ENCODE measurements around the gene DNER.

The DNER gene

DNA sequence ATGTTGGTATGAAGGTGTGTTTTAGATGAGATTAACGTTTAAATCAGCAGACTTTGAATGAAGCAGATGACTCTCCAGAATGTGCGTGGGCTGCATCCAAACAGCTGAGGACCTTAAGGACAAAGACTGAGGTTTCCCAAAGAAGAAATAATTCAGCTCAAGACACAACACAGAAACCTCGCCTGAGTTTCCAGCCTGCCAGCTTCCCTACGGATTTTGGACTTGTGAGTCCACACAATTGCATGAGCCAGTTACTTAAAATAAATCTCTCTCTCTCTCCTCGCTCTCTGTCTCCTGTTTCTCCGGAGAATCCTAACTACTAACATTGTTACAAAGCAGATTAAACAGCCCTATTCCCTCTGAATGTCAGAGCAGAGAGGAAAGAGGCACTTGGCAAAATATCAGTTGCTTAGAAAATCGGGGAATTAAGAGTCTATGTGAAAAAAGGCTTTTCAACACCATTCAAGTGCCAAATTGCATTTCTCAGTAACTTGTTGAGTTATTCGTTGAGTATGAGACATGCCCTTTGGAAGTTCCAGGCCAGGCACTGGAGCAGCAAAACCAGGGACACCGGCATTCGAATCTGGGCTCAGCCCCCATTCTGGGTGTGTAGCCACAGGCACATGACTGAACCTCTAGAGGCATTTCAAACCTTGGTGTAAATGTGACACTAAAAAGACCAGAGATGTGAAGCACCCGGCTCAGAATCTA lies 268.7 kb downstream of the DNER start:
- in situ Hi-C loops (cut with MboI; ENCODE audit: low sequenced_read_pairs) = no loop called here

DNA sequence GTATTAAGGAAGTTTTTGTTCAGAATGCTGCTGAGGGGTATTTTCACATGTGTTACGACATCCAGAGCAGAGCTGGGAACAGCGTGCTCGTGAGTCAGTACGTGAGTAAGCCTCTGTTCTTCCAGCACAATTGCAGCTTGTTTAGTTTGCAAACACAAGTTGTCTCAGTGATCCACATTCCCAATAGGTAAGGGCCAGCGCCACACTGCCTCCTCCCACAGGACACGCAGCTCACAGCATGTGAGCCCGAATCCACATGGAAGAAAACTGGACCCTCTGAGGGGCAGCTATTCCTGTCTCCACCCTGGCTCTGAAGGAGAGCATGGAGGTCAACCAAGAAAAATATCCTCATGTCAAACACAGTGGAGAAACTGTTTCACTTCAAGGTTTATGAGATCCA lies 269.3 kb downstream of the DNER start:
- in situ Hi-C loops (cut with MboI; ENCODE audit: low sequenced_read_pairs) = no loop called here

DNA sequence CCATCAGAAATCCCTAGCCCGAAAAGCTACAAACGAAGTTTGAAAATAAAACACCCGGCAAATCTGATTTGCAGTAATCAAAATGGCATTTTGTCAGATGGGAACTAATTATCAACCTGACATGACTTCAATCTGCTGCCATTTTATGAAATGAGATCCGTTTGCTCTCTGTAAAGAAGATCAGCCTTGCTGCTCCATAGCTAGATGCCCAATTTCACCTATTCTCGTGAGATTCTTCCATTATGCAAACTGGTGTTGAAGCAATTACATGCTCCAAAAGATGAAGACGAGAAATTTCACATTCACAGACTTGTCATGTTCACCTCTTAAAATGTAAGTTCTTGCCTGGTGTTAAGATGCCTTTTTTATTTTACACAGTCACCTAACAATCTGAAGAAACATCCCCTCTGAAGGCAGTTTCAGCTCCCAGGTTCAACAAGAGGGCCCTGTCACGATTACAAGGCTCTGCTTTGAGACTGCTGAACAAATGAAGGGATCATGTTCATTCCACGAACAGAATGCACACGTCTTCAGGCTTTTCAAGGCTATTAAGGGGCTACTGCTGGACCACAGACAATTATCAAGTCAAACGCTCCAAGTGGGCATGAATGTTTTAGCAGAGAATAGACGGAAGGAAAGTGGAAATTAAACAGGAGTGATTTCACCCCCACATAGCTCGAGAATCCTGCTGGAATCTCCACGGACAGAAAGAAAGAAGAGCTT lies 270.6 kb downstream of the DNER start:
- in situ Hi-C loops (cut with MboI; ENCODE audit: low sequenced_read_pairs) = no loop called here

DNA sequence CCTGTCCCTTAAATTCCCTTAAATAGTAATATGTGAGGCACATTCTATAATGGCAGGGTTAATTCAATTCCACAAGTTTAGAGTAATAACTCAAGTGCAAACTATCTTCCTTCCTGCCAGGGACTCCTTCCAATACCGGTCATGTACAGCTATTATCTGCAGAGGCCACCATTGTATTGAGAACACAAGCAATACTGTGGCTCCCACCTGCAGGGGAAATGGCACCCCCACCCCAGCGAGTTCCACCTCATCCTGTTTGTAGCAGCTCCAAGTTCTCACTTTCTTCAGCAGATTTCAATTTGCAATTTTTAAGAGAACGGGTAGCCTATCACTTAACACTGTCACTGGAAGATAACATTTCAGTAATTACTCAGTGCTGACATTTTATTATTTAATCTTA lies 271.2 kb downstream of the DNER start:
- in situ Hi-C loops (cut with MboI; ENCODE audit: low sequenced_read_pairs) = no loop called here

DNA sequence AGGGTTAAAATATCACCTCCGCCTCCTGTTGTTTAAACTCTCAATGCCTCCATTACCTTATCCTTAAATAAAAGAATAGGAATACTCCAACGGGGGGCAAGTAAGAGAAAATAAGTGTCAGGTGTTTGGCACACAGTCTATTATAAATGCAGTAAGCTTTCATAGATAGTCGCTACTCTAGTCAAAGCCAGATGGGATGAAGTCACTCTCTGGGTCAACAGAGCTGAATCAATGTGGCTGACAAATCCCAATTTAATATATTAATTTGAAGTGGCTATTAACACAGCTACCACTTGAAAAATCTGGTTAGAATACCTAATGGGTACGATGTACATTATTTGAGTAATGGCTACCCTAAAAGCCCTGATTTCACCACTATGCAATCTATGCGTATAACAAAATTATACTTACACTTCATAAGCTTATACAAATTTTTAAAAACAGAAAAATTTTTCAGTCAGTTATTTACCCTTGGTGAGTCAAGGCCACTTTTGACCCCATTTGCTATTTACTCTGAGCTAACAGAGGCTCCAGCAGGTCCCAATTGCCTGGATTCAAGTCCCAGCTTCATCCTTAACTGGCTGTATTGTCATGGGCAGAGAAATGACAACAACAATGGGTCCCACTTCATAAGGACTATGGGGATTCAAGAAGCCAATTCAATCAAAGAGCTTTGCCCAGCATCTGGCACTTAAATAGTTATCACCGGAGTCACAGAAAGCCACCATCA lies 275.8 kb downstream of the DNER start:
- in situ Hi-C loops (cut with MboI; ENCODE audit: low sequenced_read_pairs) = no loop called here

DNA sequence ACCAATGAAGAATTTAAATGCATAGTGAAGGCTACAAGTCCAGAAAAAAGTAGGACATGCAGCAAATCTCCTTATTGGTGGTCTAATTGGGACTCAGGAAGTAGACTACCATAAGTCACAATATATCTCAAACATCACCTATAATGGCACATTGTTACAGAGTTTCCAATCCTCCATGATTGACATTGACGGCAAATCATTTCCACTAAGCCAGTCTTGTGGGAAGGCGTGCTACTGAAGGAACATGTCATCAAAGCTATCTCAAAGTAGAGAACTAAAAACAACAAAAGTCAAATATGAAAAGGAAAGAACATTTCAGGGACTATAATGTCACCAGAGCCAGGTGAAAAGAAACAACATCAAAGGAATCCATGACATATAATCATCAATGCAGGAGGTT lies 276.9 kb downstream of the DNER start:
- in situ Hi-C loops (cut with MboI; ENCODE audit: low sequenced_read_pairs) = no loop called here

DNA sequence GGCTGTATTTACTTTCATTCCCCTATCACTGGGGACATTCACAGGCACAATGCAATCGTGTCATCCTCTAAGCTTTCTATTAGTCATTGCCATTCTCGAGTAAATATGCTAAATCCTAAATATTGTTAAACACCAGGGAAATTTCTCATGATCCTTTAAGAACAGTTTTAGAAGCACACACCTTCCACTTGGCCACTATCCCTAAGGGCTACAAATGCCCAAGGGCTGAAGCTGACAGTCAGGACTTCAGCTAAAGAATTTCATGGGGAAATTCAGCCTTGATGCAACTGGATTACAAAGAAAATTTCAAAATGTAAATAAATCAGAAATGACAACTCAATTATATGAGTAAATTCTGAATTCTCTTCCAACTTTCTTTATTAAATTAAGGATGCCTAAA lies 280.2 kb downstream of the DNER start:
- in situ Hi-C loops (cut with MboI; ENCODE audit: low sequenced_read_pairs) = no loop called here

DNA sequence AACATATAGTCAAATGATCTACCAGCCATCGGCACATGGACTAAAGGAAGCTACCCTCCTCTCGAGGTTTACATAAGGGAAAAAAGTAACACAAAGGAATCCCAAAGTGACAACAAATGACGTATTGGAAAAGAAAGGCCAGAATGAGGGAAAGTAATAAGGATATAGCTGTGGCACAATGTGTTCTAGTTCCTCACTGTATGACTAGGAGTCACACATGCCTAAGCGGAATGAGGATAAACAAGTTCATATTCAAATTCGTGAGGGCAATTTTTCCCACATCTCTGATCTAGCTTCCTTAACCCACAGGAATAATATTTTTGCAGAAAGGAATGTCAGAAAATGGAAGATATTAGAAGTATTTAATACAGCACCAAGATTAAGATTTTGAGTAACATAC lies 281.0 kb downstream of the DNER start:
- in situ Hi-C loops (cut with MboI; ENCODE audit: low sequenced_read_pairs) = no loop called here

DNA sequence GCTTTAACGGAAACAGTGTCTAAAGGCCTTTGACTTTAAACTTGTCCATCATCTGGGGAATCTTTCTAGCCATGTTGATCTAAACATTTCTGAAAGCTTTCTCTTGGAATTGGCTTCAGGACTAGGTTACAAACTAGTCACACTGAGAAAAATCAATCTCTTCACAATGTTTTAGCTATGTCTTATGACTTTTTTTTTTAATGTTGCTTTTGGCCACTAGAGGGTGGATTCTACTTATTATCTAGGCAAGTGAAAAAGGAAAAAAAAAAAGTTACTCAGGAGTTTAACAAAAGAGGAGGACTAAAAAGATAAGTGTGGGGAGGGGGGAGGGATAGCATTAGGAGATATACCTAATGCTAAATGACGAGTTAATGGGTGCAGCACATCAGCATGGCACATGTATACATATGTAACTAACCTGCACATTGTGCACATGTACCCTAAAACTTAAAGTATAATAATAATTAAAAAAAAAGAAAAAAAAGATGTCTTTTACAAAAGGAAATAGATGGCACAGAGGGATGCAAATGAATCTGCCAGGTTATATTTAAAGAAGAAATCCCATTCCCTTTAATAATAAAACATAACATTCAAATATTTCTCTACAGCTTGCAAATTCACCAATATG lies 282.9 kb downstream of the DNER start:
- in situ Hi-C loops (cut with MboI; ENCODE audit: low sequenced_read_pairs) = no loop called here

DNA sequence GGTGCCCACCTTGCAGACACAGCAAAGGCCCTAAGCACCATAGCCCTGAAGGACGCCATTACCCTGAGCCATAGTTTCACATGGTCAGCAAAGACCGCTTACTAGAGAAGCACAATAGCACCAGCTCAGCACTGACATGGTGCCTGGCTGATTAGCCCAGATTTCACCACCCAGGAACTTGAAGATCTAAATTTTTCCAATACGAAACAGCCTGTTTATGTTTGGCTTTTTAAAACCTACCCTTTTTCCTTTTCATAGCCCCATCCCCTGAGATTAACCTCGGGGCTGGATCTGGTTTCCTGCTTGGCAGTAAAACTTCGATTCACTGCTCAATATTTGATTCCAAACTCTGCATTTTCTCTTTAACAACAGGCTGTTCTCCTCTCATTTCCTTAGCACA lies 284.8 kb downstream of the DNER start:
- in situ Hi-C loops (cut with MboI; ENCODE audit: low sequenced_read_pairs) = no loop called here

DNA sequence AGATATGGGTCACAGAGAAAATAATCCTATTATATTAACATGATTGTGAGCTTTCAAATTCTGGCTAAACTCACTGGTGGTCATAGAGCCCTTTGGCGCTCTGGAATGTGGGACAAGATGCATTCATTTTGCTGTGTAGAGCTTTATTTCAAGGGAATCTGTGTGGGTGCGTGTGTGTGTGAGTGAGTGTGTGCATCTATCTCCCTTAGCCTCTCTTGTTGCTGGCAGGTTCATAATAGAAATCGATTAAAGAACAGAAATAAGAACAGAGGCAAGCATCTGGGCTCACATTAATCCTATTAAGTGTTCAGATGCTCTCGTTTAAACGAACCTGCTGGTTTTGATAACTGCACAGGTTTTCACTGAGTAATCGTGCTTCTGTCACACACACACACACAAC lies 287.9 kb downstream of the DNER start:
- in situ Hi-C loops (cut with MboI; ENCODE audit: low sequenced_read_pairs) = no loop called here

DNA sequence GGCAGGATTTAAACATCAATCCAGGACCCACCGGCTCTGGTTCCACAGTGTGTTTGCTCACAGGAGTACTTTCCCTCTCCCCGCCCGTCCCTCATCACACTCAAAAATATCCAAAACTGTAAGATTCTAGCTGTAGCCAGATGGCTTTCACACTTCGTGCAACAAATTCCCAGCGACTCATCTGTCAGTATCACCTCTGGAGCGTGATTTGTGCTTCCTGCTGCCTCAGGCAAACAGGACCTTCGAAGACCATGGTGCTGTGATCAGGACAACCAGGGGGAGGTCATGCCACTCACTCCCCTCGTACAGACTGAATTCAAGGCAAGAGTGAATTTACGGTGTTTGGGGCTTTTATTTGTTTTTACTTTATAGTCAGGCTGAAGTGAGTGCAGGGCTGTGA lies 288.8 kb downstream of the DNER start:
- in situ Hi-C loops (cut with MboI; ENCODE audit: low sequenced_read_pairs) = no loop called here

DNA sequence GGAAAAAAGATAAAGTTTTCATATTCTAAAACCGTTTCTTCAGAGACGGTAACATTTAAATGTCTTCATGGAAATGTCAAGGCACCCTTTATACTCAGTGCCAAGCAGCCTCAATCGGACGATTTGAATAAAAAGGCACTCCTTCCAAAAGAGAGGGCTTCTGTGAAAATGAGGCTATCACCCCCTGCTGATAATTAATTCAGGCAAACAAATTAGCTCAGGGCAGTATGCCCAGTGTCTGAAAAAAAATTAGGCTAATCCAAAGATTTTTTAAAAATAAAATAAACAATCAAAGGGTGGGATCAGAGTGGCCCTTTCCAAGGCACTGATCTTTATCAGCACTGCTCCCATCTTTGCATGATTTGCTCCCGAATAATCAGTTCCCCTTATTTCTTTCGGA lies 292.3 kb downstream of the DNER start:
- in situ Hi-C loops (cut with MboI; ENCODE audit: low sequenced_read_pairs) = no loop called here

DNA sequence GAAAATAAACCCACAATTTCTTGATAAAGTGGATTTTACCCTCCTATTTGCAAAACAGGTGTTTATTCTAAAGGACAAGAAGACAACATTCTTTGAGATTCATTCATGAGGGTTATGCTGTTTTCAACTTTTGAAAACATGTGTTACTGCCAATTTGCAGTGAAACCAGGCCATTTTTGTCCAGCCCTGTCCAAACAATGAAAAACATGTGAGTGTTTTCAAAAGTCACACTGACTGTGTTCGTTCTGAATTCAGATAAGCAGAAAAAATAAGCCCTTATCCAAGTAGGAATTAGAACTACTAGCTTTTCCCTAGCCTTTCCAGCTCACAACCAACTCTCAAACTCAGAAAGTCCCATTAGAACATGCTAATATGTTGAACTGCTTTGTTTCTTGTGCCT lies 295.2 kb downstream of the DNER start:
- in situ Hi-C loops (cut with MboI; ENCODE audit: low sequenced_read_pairs) = no loop called here

DNA sequence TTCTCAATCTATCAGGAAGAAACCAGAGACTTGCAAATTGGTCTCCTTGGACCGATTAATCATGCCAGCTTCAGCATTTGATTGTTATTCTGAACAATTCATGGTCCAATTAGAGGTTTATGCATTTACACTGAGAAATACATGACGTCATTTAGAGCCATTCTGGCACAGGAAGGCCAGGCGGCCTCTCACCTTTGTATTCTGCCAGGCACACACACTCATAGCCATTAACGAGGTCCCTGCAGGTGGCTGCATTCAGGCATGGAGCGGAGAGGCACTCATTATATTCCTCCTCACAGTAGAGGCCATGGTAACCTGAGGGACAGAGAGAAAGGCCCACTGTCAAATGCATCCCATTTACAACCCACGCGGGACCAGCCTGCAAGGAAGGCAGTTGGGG lies 296.4 kb downstream of the DNER start:
- in situ Hi-C loops (cut with MboI; ENCODE audit: low sequenced_read_pairs) = no loop called here

DNA sequence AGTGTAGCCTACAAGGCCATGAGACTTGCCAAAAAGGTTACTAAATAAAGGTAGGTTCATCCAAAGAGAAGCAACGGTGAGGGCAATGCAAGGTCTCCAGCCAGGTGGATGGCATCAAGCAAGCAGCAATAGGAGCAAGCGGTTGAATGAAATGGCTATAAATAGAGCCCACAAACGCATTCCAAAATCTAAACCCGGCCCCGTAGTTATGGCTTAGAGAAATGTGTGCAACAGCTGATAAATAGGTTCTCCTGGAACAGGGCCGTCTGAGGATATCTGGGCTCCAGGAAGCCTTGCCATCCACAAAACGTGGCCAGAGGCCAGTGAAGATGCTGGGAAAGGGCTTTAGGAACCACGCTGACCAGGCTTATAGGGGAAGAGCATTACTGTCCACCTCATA lies 297.2 kb downstream of the DNER start:
- in situ Hi-C loops (cut with MboI; ENCODE audit: low sequenced_read_pairs) = no loop called here

DNA sequence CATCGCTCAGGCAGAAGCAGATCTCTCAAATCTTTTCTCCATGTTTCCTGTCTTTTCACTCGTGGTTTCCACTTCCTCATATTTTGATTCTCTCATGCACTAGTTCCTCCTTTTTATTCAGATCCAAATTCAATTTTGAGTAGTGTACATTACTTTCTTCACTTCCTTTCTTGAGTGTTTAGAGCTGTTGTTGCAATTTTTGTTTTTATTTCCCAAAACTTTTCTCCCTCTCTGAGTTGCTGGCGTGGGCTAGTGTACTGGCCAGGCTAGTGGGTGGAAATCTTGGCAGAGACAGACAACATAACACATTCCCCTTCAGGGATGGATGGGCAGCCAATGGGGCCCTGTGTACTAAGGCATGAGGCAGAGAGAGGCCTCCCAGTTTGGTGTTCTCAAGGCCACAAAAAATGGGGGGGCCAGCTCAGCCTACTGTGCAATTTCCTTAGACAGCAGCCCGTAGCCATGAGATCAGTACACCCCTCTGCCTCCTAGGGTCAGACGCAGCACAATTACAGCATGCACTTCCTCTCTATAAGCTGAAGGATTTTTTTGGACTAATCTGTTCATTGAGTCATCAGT lies 298.1 kb downstream of the DNER start:
- in situ Hi-C loops (cut with MboI; ENCODE audit: low sequenced_read_pairs) = no loop called here

DNA sequence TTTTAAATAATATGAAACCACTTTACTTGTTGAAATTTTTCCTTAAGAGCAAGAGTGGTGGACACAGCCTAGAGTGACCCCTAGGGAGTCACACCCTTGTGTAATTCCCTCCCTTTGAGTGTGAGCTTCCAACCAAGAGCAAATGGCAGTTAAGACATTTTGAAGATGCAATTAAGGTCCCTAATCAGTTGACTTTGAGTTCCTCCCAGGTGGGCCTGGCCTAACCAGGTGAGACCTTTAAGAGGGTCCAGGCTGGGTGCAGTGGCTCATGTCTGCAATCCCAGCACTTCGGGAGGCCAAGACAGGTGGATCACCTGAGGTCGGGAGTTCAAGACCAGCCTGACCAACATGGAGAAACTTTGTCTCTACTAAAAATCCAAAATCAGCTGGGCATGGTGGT lies 299.7 kb downstream of the DNER start:
- in situ Hi-C loops (cut with MboI; ENCODE audit: low sequenced_read_pairs) = no loop called here

DNA sequence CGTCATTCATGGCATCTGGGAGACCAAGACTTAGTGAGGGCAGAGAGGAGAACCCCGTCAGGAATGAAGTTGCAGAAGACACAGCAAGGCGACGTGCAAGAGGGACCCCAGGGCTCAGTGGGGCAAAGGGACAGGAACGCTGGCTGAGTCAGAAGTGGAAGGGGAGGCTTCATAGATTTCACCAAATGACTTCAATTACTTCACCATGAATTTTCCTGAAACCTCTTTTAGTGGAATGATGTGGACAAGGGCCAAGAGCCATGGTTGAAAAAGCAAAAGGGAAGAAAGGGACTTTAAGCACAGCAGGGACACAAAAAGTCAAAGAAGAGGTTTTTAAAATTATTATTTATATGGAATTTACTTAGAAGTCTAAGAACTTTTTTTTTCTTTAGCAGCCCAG lies 301.7 kb downstream of the DNER start:
- in situ Hi-C loops (cut with MboI; ENCODE audit: low sequenced_read_pairs) = no loop called here

DNA sequence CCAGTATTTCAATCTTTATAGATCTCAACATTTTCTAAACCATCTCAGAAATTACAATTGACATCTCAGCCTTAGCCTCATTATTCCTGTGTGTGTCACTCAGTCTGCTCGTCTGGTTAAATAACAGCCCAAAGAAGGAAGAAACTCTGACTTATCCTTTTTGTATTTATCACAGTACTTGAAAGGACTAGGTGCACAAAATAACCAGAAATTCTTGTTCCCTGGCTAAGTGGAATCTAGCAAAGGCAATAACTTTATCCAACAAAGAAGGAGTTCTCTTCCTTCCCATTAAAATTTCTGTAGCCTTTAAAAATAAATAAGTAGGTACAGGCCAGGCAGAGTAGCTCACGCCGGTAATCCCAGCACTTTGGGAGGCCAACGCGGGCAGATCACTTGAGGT lies 303.4 kb downstream of the DNER start:
- in situ Hi-C loops (cut with MboI; ENCODE audit: low sequenced_read_pairs) = no loop called here

DNA sequence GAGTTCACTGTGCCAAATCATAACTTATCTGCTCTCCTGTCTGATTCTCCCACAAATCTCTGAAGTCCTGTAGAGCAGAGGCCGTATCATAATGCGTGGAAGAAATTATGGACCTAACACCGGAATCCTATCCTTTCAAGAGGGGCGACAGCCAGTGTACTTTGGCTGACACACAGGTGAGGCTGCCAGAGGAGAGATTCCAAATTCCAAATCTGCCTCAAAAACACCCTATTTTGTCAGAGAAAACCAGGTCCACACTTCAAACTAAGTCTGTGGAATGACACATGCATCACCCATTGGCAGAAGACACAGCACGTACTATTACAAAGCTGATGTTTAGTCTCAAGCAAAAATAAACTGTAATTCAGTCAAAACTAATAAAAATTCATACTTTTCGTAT lies 304.1 kb downstream of the DNER start:
- in situ Hi-C loops (cut with MboI; ENCODE audit: low sequenced_read_pairs) = no loop called here
